Measurements from ENCODE around the gene MERTK.

- TF ChIP-seq, protein P1, sequence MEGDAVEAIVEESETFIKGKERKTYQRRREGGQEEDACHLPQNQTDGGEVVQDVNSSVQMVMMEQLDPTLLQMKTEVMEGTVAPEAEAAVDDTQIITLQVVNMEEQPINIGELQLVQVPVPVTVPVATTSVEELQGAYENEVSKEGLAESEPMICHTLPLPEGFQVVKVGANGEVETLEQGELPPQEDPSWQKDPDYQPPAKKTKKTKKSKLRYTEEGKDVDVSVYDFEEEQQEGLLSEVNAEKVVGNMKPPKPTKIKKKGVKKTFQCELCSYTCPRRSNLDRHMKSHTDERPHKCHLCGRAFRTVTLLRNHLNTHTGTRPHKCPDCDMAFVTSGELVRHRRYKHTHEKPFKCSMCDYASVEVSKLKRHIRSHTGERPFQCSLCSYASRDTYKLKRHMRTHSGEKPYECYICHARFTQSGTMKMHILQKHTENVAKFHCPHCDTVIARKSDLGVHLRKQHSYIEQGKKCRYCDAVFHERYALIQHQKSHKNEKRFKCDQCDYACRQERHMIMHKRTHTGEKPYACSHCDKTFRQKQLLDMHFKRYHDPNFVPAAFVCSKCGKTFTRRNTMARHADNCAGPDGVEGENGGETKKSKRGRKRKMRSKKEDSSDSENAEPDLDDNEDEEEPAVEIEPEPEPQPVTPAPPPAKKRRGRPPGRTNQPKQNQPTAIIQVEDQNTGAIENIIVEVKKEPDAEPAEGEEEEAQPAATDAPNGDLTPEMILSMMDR (conservative IDR thresholded peaks at IDR 0.05): no peak
- TF ChIP-seq ZFX (IDR thresholded peaks at IDR 0.05): no peak
Observed at GRCh38 chr2:111936881-111937280, 38.5 kb downstream of the MERTK start.

Data from C4-2B (cell line).